Kidney epithelial cell (primary cell): ENCODE data around the gene TRERF1. TPM values are rescaled to one million over a fixed set of nuclear protein-coding genes. Genes with fewer than 3 reads are reported as not detected.

Experiments
- DNase-seq: peaks from one replicate; pipeline ENCODE4 v3.0.0-alpha.2; 2010; ENCODE audit warnings: low read depth
- H3K27me3 ChIP-seq: 2 replicates; pipeline ENCODE4 v1.6.0; 2011; ENCODE audit warnings: low read length; ENCODE audit not compliant: control insufficient read depth, insufficient read depth
- H3K36me3 ChIP-seq: 2 replicates; pipeline ENCODE4 v1.5.1; 2011; ENCODE audit warnings: low read length; ENCODE audit not compliant: control insufficient read depth, insufficient read depth
- H3K4me3 ChIP-seq: 2 replicates; pipeline ENCODE4 v1.5.1; 2011; ENCODE audit warnings: low read depth, mild to moderate bottlenecking, control low read depth, low read length
- CTCF ChIP-seq: IDR thresholded peaks from 2 replicates; pipeline ENCODE4 v1.5.1; 2011; ENCODE audit warnings: mild to moderate bottlenecking, moderate library complexity, low read length, control low read depth, inconsistent platforms; ENCODE audit not compliant: insufficient read depth, poor library complexity, severe bottlenecking
- total RNA-seq: library from RNA; depleted of rRNA; stranded (reverse); fragments of >200 nt; gene quantifications from 2 replicates; pipeline ENCODE4 v1.2.3, GENCODE V29; 2015

TRERF1 gene
- total RNA-seq, 1 donor from 2014 or later, result 1.4 TPM

DNA sequence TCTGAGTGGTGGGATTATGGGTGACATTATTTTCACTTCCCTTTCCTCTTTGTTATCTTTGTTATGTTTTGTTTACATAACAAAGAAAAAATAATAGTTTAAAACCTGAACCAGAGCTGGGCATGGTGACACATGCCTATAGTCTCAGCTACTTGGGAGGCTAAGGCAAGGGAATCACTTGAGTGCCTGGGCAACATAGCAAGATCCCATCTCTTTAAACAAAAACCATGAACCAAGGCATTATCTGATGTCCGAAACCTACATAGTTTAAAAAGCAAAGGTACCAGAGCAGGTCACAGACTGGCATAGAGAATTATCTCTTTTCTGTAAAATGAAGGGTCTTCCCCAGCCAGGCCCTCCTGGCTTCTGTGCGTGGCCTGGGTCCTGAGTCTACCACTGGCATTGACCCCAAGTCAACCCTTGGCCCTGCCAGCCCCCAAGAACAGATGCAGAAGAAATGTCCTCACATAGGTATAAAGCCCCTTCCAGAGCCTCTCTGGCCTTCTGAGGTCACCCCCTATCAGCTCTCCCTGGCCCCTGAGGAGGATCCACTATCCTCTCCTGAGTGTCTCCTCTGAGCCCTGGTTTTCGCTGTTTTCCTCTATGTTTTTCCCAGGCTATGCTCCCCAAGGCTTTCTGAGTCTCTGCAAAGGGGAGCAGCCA is 81.3 kb downstream of the TRERF1 start:
- Histone ChIP-seq H3K4me3 (no peak overlapping the region), H3K36me3 (no peaks in the 10 kb centered on the region), H3K27me3 (no peaks in the 10 kb centered on the region)
- TF ChIP-seq CTCF, result no peak
- DNase-seq, result no peak

- TF ChIP-seq CTCF, result no peak
- Histone ChIP-seq H3K27me3 (no peaks in the 10 kb centered on the region), H3K36me3 (no peaks in the 10 kb centered on the region), H3K4me3 (no peak overlapping the region)
- no peak for DNase-seq
These were observed 82.2 kb downstream of the TRERF1 start for GRCh38 chr6:42369568-42369967.

- Histone ChIP-seq H3K27me3 (no peaks in the 10 kb centered on the region), H3K36me3 (no peaks in the 10 kb centered on the region), H3K4me3 (no peak overlapping the region)
- no peak for DNase-seq
- TF ChIP-seq CTCF, result no peak
These were observed 83.5 kb downstream of the TRERF1 start for GRCh38 chr6:42368181-42368580.

- Histone ChIP-seq H3K4me3 (no peak overlapping the region), H3K27me3 (no peaks in the 10 kb centered on the region), H3K36me3 (no peaks in the 10 kb centered on the region)
- no peak for DNase-seq
- no peak for TF ChIP-seq CTCF
These were observed 84.2 kb downstream of the TRERF1 start for GRCh38 chr6:42367353-42368011.

DNA sequence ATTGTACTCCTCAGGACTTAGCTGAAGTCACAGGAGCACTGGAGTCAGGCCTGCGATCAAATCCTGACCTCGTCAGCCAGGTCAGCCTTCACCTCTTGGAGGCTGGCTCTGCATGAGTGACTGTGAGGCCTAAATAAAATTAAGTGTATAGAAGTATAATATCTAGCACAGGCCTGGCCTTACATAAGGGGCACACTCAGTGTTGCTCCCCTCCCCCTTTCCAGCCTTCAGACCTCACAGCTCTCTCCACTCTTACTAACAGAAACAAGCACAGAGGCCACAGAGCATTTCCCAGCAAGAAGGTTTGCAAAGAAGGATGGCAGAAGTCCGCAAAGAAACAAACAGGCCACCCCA is 84.8 kb downstream of the TRERF1 start:
- Histone ChIP-seq H3K4me3 (no peak overlapping the region), H3K36me3 (no peaks in the 10 kb centered on the region), H3K27me3 (no peaks in the 10 kb centered on the region)
- TF ChIP-seq CTCF, result no peak
- DNase-seq, result no peak

DNA sequence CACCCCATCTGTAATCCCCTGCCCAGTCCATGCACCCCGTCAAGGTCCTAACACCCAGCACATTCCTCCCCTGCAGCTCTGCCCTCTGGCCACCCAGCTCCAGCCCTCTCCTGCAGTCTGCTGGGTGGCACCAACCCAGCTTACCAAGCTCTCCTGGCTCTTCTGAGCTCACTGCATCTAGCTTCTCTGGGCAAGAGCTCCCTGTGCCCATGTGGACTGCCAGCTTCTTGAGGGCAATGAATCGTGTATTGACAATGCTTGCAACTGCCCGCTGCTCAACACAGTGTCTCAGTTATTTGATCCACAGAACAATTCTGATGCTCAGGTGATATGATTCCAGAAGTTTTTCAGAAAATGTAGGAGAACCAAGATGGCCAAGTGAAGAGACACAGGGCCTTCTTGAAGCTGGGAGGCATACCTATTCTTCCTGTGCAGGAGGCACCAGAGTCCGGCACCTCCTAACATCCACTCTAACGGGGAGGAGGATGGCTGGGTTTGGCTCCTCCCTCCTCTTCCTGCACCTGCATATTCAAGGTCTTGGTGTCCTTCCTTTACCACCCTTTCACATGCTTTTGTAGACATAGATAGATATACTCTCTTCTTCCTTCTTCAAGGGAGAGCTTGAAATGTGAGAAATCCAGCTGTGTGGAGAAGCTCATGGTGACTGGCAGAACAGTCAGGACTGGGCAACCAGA is 85.6 kb downstream of the TRERF1 start:
- H3K36me3 ChIP-seq, result no peaks in the 10 kb centered on the region
- H3K4me3 ChIP-seq, result no peak overlapping the region
- no peak for DNase-seq
- TF ChIP-seq CTCF, result no peak
- H3K27me3 ChIP-seq, result no peaks in the 10 kb centered on the region
